ENCODE measurements around the gene GRIK2. TPM values are rescaled to one million over a fixed set of nuclear protein-coding genes. Genes with fewer than 3 reads are reported as not detected.

GRIK2 gene
- total RNA-seq, 2 experiments from 2014 or later = not detected

GRCh38 chr6:101465863-101466262 lies 72.4 kb downstream of the GRIK2 start:
- no peak for DNase-seq
- Mint-ChIP-seq H3K27me3 (no peaks in the 10 kb centered on the region), H3K4me1 (no peaks in the 10 kb centered on the region), H3K27ac (no peak overlapping the region), H3K4me3 (no peak overlapping the region), H3K9me3 (peaks cover 1% of the 10 kb centered on the region), H3K36me3 (no peaks in the 10 kb centered on the region)

GRCh38 chr6:101477436-101477835 lies 83.9 kb downstream of the GRIK2 start:
- DNase-seq = no peak
- Mint-ChIP-seq H3K27ac (no peak overlapping the region), H3K36me3 (no peaks in the 10 kb centered on the region), H3K27me3 (no peaks in the 10 kb centered on the region), H3K4me3 (no peak overlapping the region), H3K4me1 (no peaks in the 10 kb centered on the region), H3K9me3 (no peaks in the 10 kb centered on the region)

GRCh38 chr6:101478891-101479290 lies 85.4 kb downstream of the GRIK2 start:
- H3K27me3 Mint-ChIP-seq = no peaks in the 10 kb centered on the region
- no peak overlapping the region for H3K4me3 Mint-ChIP-seq
- DNase-seq = no peak
- no peaks in the 10 kb centered on the region for H3K36me3 Mint-ChIP-seq
- H3K9me3 Mint-ChIP-seq = no peaks in the 10 kb centered on the region
- no peak overlapping the region for H3K27ac Mint-ChIP-seq
- H3K4me1 Mint-ChIP-seq = no peaks in the 10 kb centered on the region

GRCh38 chr6:101482606-101483005 lies 89.1 kb downstream of the GRIK2 start:
- no peak overlapping the region for H3K27ac Mint-ChIP-seq

GRCh38 chr6:101484781-101485180 lies 91.3 kb downstream of the GRIK2 start:
- no peaks in the 10 kb centered on the region for H3K9me3 Mint-ChIP-seq

More at GRCh38 chr6:101482606-101483005, 89.1 kb downstream of the GRIK2 start:
- Mint-ChIP-seq H3K36me3 (no peaks in the 10 kb centered on the region), H3K4me3 (no peak overlapping the region), H3K4me1 (no peaks in the 10 kb centered on the region), H3K9me3 (no peaks in the 10 kb centered on the region), H3K27me3 (no peaks in the 10 kb centered on the region)
- no peak for DNase-seq

GRCh38 chr6:101486124-101486523 lies 92.6 kb downstream of the GRIK2 start:
- Mint-ChIP-seq H3K36me3 (no peaks in the 10 kb centered on the region), H3K4me3 (no peak overlapping the region), H3K4me1 (no peaks in the 10 kb centered on the region), H3K27ac (no peak overlapping the region), H3K27me3 (no peaks in the 10 kb centered on the region), H3K9me3 (no peaks in the 10 kb centered on the region)
- DNase-seq = no peak

More at GRCh38 chr6:101484781-101485180, 91.3 kb downstream of the GRIK2 start:
- no peak for DNase-seq
- Mint-ChIP-seq H3K27me3 (no peaks in the 10 kb centered on the region), H3K27ac (no peak overlapping the region), H3K4me1 (no peaks in the 10 kb centered on the region), H3K4me3 (no peak overlapping the region), H3K36me3 (no peaks in the 10 kb centered on the region)

- H3K27ac Mint-ChIP-seq = no peak overlapping the region
- H3K4me3 Mint-ChIP-seq = no peak overlapping the region
- no peaks in the 10 kb centered on the region for H3K9me3 Mint-ChIP-seq
Measured at GRCh38 chr6:101486726-101487125, 93.2 kb downstream of the GRIK2 start.

GRCh38 chr6:101489456-101489855 lies 95.9 kb downstream of the GRIK2 start:
- Mint-ChIP-seq H3K4me3 (no peak overlapping the region), H3K27me3 (no peaks in the 10 kb centered on the region), H3K36me3 (no peaks in the 10 kb centered on the region), H3K4me1 (no peaks in the 10 kb centered on the region), H3K9me3 (no peaks in the 10 kb centered on the region), H3K27ac (no peak overlapping the region)
- DNase-seq = no peak

More at GRCh38 chr6:101486726-101487125, 93.2 kb downstream of the GRIK2 start:
- H3K27me3 Mint-ChIP-seq = no peaks in the 10 kb centered on the region
- no peaks in the 10 kb centered on the region for H3K4me1 Mint-ChIP-seq
- no peaks in the 10 kb centered on the region for H3K36me3 Mint-ChIP-seq
- no peak for DNase-seq

GRCh38 chr6:101490857-101491256 lies 97.3 kb downstream of the GRIK2 start:
- DNase-seq = no peak
- Mint-ChIP-seq H3K4me1 (no peaks in the 10 kb centered on the region), H3K27me3 (no peaks in the 10 kb centered on the region), H3K9me3 (no peaks in the 10 kb centered on the region), H3K4me3 (no peak overlapping the region), H3K36me3 (no peaks in the 10 kb centered on the region), H3K27ac (no peak overlapping the region)

- Mint-ChIP-seq H3K9me3 (no peaks in the 10 kb centered on the region), H3K36me3 (no peaks in the 10 kb centered on the region), H3K4me3 (no peak overlapping the region), H3K27me3 (no peaks in the 10 kb centered on the region), H3K27ac (no peak overlapping the region), H3K4me1 (no peaks in the 10 kb centered on the region)
- no peak for DNase-seq
Measured at GRCh38 chr6:101502818-101503217, 109.3 kb downstream of the GRIK2 start.

GRCh38 chr6:101509536-101509935 lies 116.0 kb downstream of the GRIK2 start:
- H3K27ac Mint-ChIP-seq = no peak overlapping the region

GRCh38 chr6:101513181-101513580 lies 119.7 kb downstream of the GRIK2 start:
- Mint-ChIP-seq H3K27me3 (no peaks in the 10 kb centered on the region), H3K36me3 (no peaks in the 10 kb centered on the region), H3K4me1 (no peaks in the 10 kb centered on the region), H3K9me3 (no peaks in the 10 kb centered on the region), H3K4me3 (no peak overlapping the region), H3K27ac (no peak overlapping the region)
- no peak for DNase-seq

More at GRCh38 chr6:101509536-101509935, 116.0 kb downstream of the GRIK2 start:
- H3K36me3 Mint-ChIP-seq = no peaks in the 10 kb centered on the region
- no peaks in the 10 kb centered on the region for H3K4me1 Mint-ChIP-seq
- DNase-seq = no peak
- H3K9me3 Mint-ChIP-seq = no peaks in the 10 kb centered on the region
- no peaks in the 10 kb centered on the region for H3K27me3 Mint-ChIP-seq
- H3K4me3 Mint-ChIP-seq = no peak overlapping the region

GRCh38 chr6:101516578-101516977 lies 123.1 kb downstream of the GRIK2 start:
- Mint-ChIP-seq H3K9me3 (no peaks in the 10 kb centered on the region), H3K27ac (no peak overlapping the region), H3K4me3 (no peak overlapping the region), H3K36me3 (no peaks in the 10 kb centered on the region), H3K4me1 (no peaks in the 10 kb centered on the region), H3K27me3 (no peaks in the 10 kb centered on the region)
- DNase-seq = no peak

- Mint-ChIP-seq H3K9me3 (no peaks in the 10 kb centered on the region), H3K27me3 (no peaks in the 10 kb centered on the region), H3K27ac (no peak overlapping the region), H3K4me3 (no peak overlapping the region), H3K36me3 (no peaks in the 10 kb centered on the region), H3K4me1 (no peaks in the 10 kb centered on the region)
- DNase-seq = no peak
Measured at GRCh38 chr6:101517632-101518031, 124.1 kb downstream of the GRIK2 start.

GRCh38 chr6:101522254-101522653 lies 128.7 kb downstream of the GRIK2 start:
- Mint-ChIP-seq H3K36me3 (no peaks in the 10 kb centered on the region), H3K27me3 (no peaks in the 10 kb centered on the region), H3K27ac (no peak overlapping the region), H3K9me3 (no peaks in the 10 kb centered on the region), H3K4me3 (no peak overlapping the region), H3K4me1 (no peaks in the 10 kb centered on the region)
- no peak for DNase-seq

- Mint-ChIP-seq H3K27me3 (no peaks in the 10 kb centered on the region), H3K9me3 (no peaks in the 10 kb centered on the region), H3K27ac (no peak overlapping the region), H3K36me3 (no peaks in the 10 kb centered on the region), H3K4me3 (no peak overlapping the region), H3K4me1 (no peaks in the 10 kb centered on the region)
- DNase-seq = no peak
Measured at GRCh38 chr6:101527467-101527866, 134.0 kb downstream of the GRIK2 start.

GRCh38 chr6:101528801-101529200 lies 135.3 kb downstream of the GRIK2 start:
- Mint-ChIP-seq H3K27ac (no peak overlapping the region), H3K9me3 (no peaks in the 10 kb centered on the region), H3K36me3 (no peaks in the 10 kb centered on the region), H3K27me3 (no peaks in the 10 kb centered on the region), H3K4me1 (no peaks in the 10 kb centered on the region), H3K4me3 (no peak overlapping the region)
- no peak for DNase-seq

Measured in activated naive CD8-positive, alpha-beta T cell treated with anti-CD3 and anti-CD28 coated beads for 36 hours (primary cell).